ENCODE data around the gene IL15.
"Not testable (repeated sequence)": the region's sequence is repeated elsewhere in the genome, so short reads cannot be mapped to it uniquely, and the experiment has no call there.

Gene IL15

GRCh38 chr4:141636082-141636770 is at the start of gene IL15:
Gene IL15, plus strand, starts transcription at chr4:141636583. Its CDS starts 82,882 bp downstream, at chr4:141719465.
- DNase-seq = peak; percentile 76

- DNase-seq = no peak
These were observed 48.5 kb upstream of the IL15 start for GRCh38 chr4:141587897-141588296.

GRCh38 chr4:141595531-141595930 is 40.9 kb upstream of the IL15 start:
- DNase-seq = no peak

GRCh38 chr4:141599853-141600252 is 36.5 kb upstream of the IL15 start:
- DNase-seq = no peak

- not testable (repeated sequence) for DNase-seq
These were observed 31.7 kb upstream of the IL15 start for GRCh38 chr4:141604683-141605082.

GRCh38 chr4:141605425-141605856 is 30.9 kb upstream of the IL15 start:
- no peak for DNase-seq

- DNase-seq = no peak
These were observed 27.1 kb upstream of the IL15 start for GRCh38 chr4:141609243-141609642.

GRCh38 chr4:141610365-141610764 is 26.0 kb upstream of the IL15 start:
- DNase-seq = no peak

GRCh38 chr4:141614878-141615586 is 21.4 kb upstream of the IL15 start:
- no peak for DNase-seq

- DNase-seq = not testable (repeated sequence)
These were observed 20.8 kb upstream of the IL15 start for GRCh38 chr4:141615587-141615918.

- DNase-seq = no peak
These were observed 15.7 kb upstream of the IL15 start for GRCh38 chr4:141620715-141621114.

- no peak for DNase-seq
These were observed 11.4 kb upstream of the IL15 start for GRCh38 chr4:141625023-141625422.

GRCh38 chr4:141630854-141631253 is 5.5 kb upstream of the IL15 start:
- DNase-seq = no peak

- DNase-seq = no peak
These were observed 674 bp upstream of the IL15 start for GRCh38 chr4:141635736-141636081.

- peak; percentile 24 for DNase-seq
These were observed 533 bp downstream of the IL15 start for GRCh38 chr4:141636771-141637460.

GRCh38 chr4:141637565-141637964 is 1.2 kb downstream of the IL15 start:
- no peak for DNase-seq

GRCh38 chr4:141638230-141638629 is 1.8 kb downstream of the IL15 start:
- DNase-seq = no peak

- DNase-seq = no peak
These were observed 4.3 kb downstream of the IL15 start for GRCh38 chr4:141640696-141641095.

- DNase-seq = no peak
These were observed 5.7 kb downstream of the IL15 start for GRCh38 chr4:141642063-141642462.

- DNase-seq = no peak
These were observed 6.3 kb downstream of the IL15 start for GRCh38 chr4:141642711-141643110.

GRCh38 chr4:141643557-141643956 is 7.2 kb downstream of the IL15 start:
- no peak for DNase-seq

- DNase-seq = no peak
These were observed 9.4 kb downstream of the IL15 start for GRCh38 chr4:141645611-141646340.

- DNase-seq = no peak
These were observed 10.6 kb downstream of the IL15 start for GRCh38 chr4:141646969-141647368.
